Activated CD4-positive, CD25-positive, alpha-beta regulatory T cell treated with anti-CD3 and anti-CD28 coated beads, Interleukin-2, amount 50 U/mL, for 16 hours (primary cell): Measurements from ENCODE around the gene SUN1.
"Not testable (repeated sequence)": the region's sequence is repeated elsewhere in the genome, so short reads cannot be mapped to it uniquely, and the experiment has no call there.

Experiments
- DNase-seq: peaks from one replicate; pipeline ENCODE4 v3.0.0-alpha.2; 2020; ENCODE audit warnings: low read depth, low spot score

Gene SUN1

GRCh38 chr7:833601-834258 lies 1.5 kb downstream of the SUN1 start:
- no peak for DNase-seq

- DNase-seq = no peak
These were observed 2.0 kb downstream of the SUN1 start for GRCh38 chr7:834277-834676.

- no peak for DNase-seq
These were observed 2.7 kb downstream of the SUN1 start for GRCh38 chr7:835021-835420.

- DNase-seq = no peak
These were observed 3.5 kb downstream of the SUN1 start for GRCh38 chr7:835485-836401.

GRCh38 chr7:836429-836828 lies 4.2 kb downstream of the SUN1 start:
- DNase-seq = no peak

- no peak for DNase-seq
These were observed 4.7 kb downstream of the SUN1 start for GRCh38 chr7:837001-837400.

GRCh38 chr7:840001-840600 lies 7.8 kb downstream of the SUN1 start:
- no peak for DNase-seq

- DNase-seq = no peak
These were observed 9.7 kb downstream of the SUN1 start for GRCh38 chr7:841943-842342.

GRCh38 chr7:842431-843031 lies 10.3 kb downstream of the SUN1 start:
- DNase-seq = no peak

GRCh38 chr7:843230-843629 lies 11.0 kb downstream of the SUN1 start:
- no peak for DNase-seq

GRCh38 chr7:844043-844442 lies 11.8 kb downstream of the SUN1 start:
- DNase-seq = no peak

- no peak for DNase-seq
These were observed 12.2 kb downstream of the SUN1 start for GRCh38 chr7:844514-844913.

- DNase-seq = no peak
These were observed 12.8 kb downstream of the SUN1 start for GRCh38 chr7:845091-845490.

- DNase-seq = no peak
These were observed 13.5 kb downstream of the SUN1 start for GRCh38 chr7:845731-846130.

- DNase-seq = not testable (repeated sequence)
These were observed 14.8 kb downstream of the SUN1 start for GRCh38 chr7:846958-847650.

- not testable (repeated sequence) for DNase-seq
These were observed 15.5 kb downstream of the SUN1 start for GRCh38 chr7:847728-848127.

- DNase-seq = no peak
These were observed 16.9 kb downstream of the SUN1 start for GRCh38 chr7:849145-849544.

GRCh38 chr7:849781-850180 lies 17.5 kb downstream of the SUN1 start:
- no peak for DNase-seq

- no peak for DNase-seq
These were observed 18.9 kb downstream of the SUN1 start for GRCh38 chr7:851204-851603.

- DNase-seq = no peak
These were observed 21.3 kb downstream of the SUN1 start for GRCh38 chr7:853366-854117.
